ENCODE data around the gene SPART.
"Not testable (repeated sequence)": the region's sequence is repeated elsewhere in the genome, so short reads cannot be mapped to it uniquely, and the experiment has no call there.

SPART gene

GRCh38 chr13:36339600-36340155 is 6.5 kb downstream of the SPART start:
- Histone ChIP-seq H3K36me3 (peaks cover 6% of the 10 kb centered on the region), H3K4me3 (ENCODE audit: low read depth in 1 of 2, low read length in 1 of 2) (no peak overlapping the region), H3K4me1 (ENCODE audit: control insufficient read depth in 1 of 2, insufficient read depth in 1 of 2, low read depth in 1 of 2, low read length in 1 of 2) (peaks cover 13 to 23% of the 10 kb centered on the region in 2 experiments), H3K27ac (no peak overlapping the region), H3K9me3 (no peaks in the 10 kb centered on the region), H3K27me3 (no peaks in the 10 kb centered on the region)
- TF ChIP-seq CTCF (IDR thresholded peaks at IDR 0.05) = no peak

GRCh38 chr13:36337938-36338641 is 8.1 kb downstream of the SPART start:
- Histone ChIP-seq H3K9me3 (no peaks in the 10 kb centered on the region), H3K4me1 (ENCODE audit: control insufficient read depth in 1 of 2, insufficient read depth in 1 of 2, low read depth in 1 of 2, low read length in 1 of 2) (peaks cover 2 to 10% of the 10 kb centered on the region in 2 experiments), H3K27ac (no peak overlapping the region), H3K4me3 (ENCODE audit: low read depth in 1 of 2, low read length in 1 of 2) (no peak overlapping the region), H3K27me3 (no peaks in the 10 kb centered on the region), H3K36me3 (peaks cover 6% of the 10 kb centered on the region)
- no peak for TF ChIP-seq CTCF (IDR thresholded peaks at IDR 0.05)

- Histone ChIP-seq H3K36me3 (peaks cover 37% of the 10 kb centered on the region), H3K4me3 (ENCODE audit: low read depth in 1 of 2, low read length in 1 of 2) (no peak overlapping the region)
These were observed 13.2 kb downstream of the SPART start for GRCh38 chr13:36332986-36333385.

GRCh38 chr13:36332255-36332654 is 13.9 kb downstream of the SPART start:
- H3K4me3 ChIP-seq (ENCODE audit: low read depth in 1 of 2, low read length in 1 of 2); H3K27me3 ChIP-seq; H3K9me3 ChIP-seq; H3K27ac ChIP-seq; H3K4me1 ChIP-seq (ENCODE audit: control insufficient read depth in 1 of 2, insufficient read depth in 1 of 2, low read depth in 1 of 2, low read length in 1 of 2): not testable (repeated sequence)
- H3K36me3 ChIP-seq = peaks cover 44% of the 10 kb centered on the region

More at GRCh38 chr13:36332986-36333385, 13.2 kb downstream of the SPART start:
- Histone ChIP-seq H3K27ac (no peak overlapping the region), H3K4me1 (ENCODE audit: control insufficient read depth in 1 of 2, insufficient read depth in 1 of 2, low read depth in 1 of 2, low read length in 1 of 2) (no peaks in the 10 kb centered on the region), H3K27me3 (no peaks in the 10 kb centered on the region), H3K9me3 (no peaks in the 10 kb centered on the region)
- TF ChIP-seq CTCF (IDR thresholded peaks at IDR 0.05) = no peak

- Histone ChIP-seq H3K36me3 (peaks cover 53% of the 10 kb centered on the region), H3K4me1 (ENCODE audit: control insufficient read depth in 1 of 2, insufficient read depth in 1 of 2, low read depth in 1 of 2, low read length in 1 of 2) (no peaks in the 10 kb centered on the region), H3K27ac (no peak overlapping the region), H3K27me3 (no peaks in the 10 kb centered on the region), H3K4me3 (ENCODE audit: low read depth in 1 of 2, low read length in 1 of 2) (no peak overlapping the region), H3K9me3 (no peaks in the 10 kb centered on the region)
- TF ChIP-seq CTCF (IDR thresholded peaks at IDR 0.05) = no peak
These were observed 14.9 kb downstream of the SPART start for GRCh38 chr13:36331280-36331679.

- H3K27ac ChIP-seq = no peak overlapping the region
- TF ChIP-seq CTCF (IDR thresholded peaks at IDR 0.05) = no peak
- peaks cover 64% of the 10 kb centered on the region for H3K36me3 ChIP-seq
- no peak overlapping the region for H3K4me3 ChIP-seq (ENCODE audit: low read depth in 1 of 2, low read length in 1 of 2)
- no peaks in the 10 kb centered on the region for H3K9me3 ChIP-seq
- no peaks in the 10 kb centered on the region for H3K4me1 ChIP-seq (ENCODE audit: control insufficient read depth in 1 of 2, insufficient read depth in 1 of 2, low read depth in 1 of 2, low read length in 1 of 2)
- no peaks in the 10 kb centered on the region for H3K27me3 ChIP-seq
These were observed 16.8 kb downstream of the SPART start for GRCh38 chr13:36329361-36329760.
